GM12864 (cell line): Measurements from ENCODE around the gene ATG9A.

Experiments used
- DNase-seq: peaks from one replicate; pipeline ENCODE4 v3.0.0-alpha.2; 2011; ENCODE audit warnings: low read depth
- H3K4me3 ChIP-seq: 2 replicates; pipeline ENCODE4 v1.5.1; 2011; ENCODE audit warnings: mild to moderate bottlenecking, low read depth, low read length, control low read depth
- CTCF ChIP-seq: IDR thresholded peaks from 2 replicates; pipeline ENCODE4 v1.5.1; 2011; ENCODE audit warnings: low read depth, mild to moderate bottlenecking, moderate library complexity, low read length, control low read depth, inconsistent platforms; ENCODE audit errors: missing control alignments

The ATG9A gene

GRCh38 chr2:219220652-219221402 is 8.6 kb downstream of the ATG9A start:
- no peak overlapping the region for H3K4me3 ChIP-seq
- DNase-seq, result no peak
- no peak for TF ChIP-seq CTCF

DNA sequence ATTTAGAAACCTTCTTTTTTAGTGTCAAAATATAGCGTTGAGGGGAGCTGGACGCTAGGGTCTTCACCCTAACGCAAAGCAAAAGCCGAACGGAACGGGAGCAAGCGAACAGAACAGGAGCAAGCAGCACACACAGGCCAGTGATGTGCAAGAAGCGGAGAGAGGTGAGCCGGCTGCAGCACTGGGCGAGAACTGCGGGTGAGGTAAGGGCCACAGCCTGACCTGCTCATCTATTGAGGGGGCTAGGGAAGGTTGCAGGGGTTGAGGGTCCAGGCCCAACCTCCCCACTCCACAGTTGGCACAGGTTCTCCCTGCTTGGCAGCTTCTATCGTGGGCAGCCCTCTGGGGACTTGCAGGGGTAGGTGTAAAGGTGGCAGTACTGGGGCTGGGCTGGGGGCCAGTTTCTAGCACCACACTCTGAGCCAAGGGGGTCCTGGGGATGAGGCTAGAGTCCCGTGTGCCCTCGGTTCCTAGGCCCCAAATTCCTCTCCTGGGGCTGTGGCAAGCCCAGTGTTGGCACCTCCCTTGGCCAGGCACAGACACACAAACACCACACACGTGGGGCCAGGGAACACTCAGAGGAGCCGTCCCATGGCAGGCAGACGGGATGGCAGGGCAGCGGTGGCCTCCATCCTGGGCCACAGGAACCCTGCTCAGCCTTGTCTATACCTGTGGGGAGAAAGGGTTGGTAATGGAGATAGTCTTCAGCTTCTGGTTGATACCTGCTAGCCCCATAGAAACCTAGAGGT is 9.5 kb downstream of the ATG9A start:
- no peak overlapping the region for H3K4me3 ChIP-seq
- no peak for DNase-seq

GRCh38 chr2:219218732-219219701 is 10.4 kb downstream of the ATG9A start, which contains the start of gene ABCB6:
ABCB6 (minus strand) TSS chr2:219218958; CDS start chr2:219218673, 285 bp downstream.
- H3K4me3 ChIP-seq, result peak within 1 kb of the TSS; percentile 86
- TF ChIP-seq CTCF, result no peak
- DNase-seq, result peak; percentile 62

More for the DNA sequence above, 9.5 kb downstream of the ATG9A start:
- no peak for TF ChIP-seq CTCF

DNA sequence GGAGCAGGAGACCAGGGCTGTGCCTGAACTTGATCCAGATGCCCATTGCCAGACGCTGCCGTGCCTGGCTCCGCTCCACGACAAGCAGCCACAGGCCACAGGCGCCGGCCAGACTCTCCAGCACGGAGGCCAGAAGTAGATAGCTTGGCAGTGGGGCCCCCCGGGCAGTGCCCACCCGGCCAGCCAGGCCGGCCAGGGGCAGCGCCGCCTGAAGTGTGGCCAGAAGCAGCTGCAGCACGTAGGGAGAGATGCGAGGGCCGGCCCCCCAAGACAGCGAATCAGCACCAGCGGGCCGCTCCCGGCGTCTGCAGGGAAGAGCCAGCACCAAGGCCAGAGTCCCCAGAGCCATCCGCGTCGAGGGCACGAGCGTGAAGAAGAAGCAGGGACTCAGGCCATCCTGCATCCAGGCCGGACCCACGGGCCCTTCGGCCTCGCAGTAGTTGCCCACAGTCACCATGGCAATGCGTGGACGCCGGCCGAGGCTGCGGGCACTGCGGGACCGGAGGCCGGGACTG is 11.2 kb downstream of the ATG9A start:
- TF ChIP-seq CTCF, result no peak
- peak overlapping the region; percentile 86 for H3K4me3 ChIP-seq
- no peak for DNase-seq

DNA sequence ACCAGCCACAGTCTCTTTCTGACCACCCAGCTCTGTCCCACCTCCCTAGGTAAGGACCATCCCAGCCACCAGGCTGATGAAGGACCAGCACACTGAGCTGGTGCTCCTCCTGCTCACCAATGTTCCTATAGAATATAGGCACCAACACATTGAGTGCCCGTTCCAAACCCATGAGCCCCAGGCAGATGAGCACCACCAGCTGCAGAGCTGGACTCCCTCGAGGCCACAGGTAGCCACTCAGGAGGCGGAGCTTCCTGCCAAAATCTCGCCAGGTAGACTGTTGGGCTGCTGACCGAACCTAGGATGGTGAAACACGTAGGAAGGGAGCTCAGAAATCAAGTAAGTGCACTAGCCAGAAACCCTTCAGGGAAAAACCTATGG is 12.9 kb downstream of the ATG9A start:
- H3K4me3 ChIP-seq, result no peak overlapping the region
- no peak for TF ChIP-seq CTCF
- DNase-seq, result no peak

DNA sequence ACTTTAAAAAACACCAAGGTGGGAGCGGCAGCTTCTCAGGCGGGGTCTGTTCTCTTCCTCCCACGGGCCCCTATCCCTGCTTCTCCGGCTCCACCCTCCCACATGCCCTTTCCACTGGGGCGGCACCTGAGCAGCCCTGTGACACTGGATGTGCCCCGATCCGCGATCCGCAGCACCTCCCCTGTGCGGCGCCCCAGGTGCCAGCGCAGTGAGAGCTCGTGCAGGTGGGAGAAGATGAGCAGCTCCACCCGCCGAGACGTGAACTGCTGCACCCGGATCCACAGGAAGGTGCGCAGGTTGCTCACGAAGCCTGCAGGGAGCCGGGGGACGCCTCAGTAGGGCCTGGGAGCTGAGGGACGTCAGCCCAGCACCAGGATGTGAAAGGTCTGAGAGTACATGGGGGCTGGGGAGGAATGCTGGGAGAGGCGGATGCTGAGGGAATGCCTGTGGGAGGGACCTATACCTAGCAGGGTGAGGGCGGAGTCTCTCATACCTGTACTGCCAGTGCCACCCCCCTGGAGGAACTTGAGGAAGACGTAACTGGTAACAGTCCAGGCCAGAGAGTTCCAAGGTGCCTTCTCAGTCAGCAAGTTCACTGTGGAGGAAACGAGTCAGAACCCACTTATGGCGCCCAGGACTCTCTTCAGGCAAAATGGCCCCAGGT is 13.4 kb downstream of the ATG9A start:
- no peak for TF ChIP-seq CTCF
- H3K4me3 ChIP-seq, result no peak overlapping the region
- DNase-seq, result no peak
